ENCODE results near the gene PDCL2.

GRCh38 chr4:55610381-55610780 lies 18.3 kb upstream of the PDCL2 start:
- no peak for TF ChIP-seq CTCF (IDR thresholded peaks at IDR 0.05; ENCODE audit: control extremely low read depth in 1 of 3, insufficient read depth in 1 of 3, low read depth in 1 of 3, low read length in 3 of 3)
- no peak for TF ChIP-seq KDM1A (IDR thresholded peaks at IDR 0.05; ENCODE audit: borderline replicate concordance, low read length)
- TF ChIP-seq TCF12 (IDR thresholded peaks at IDR 0.05; ENCODE audit: low read depth, low read length), result no peak
- no peak for TF ChIP-seq JUN (IDR thresholded peaks at IDR 0.05; ENCODE audit: low read depth, low read length)
- TF ChIP-seq CHD2 (IDR thresholded peaks at IDR 0.05; ENCODE audit: low read length), result no peak
- no peak for TF ChIP-seq BRCA1 (IDR thresholded peaks at IDR 0.05; ENCODE audit: low read depth, low read length)
- TF ChIP-seq EZH2 (IDR thresholded peaks at IDR 0.05; ENCODE audit: low read depth, low read length, severe bottlenecking), result no peak
- no peak for TF ChIP-seq EP300 (IDR thresholded peaks at IDR 0.05; ENCODE audit: borderline replicate concordance in 1 of 2, low read depth in 2 of 2, low read length in 2 of 2)
- TF ChIP-seq POLR2AphosphoS5 (IDR thresholded peaks at IDR 0.05; ENCODE audit: low read depth, low read length), result no peak
- no peak for TF ChIP-seq USF2 (IDR thresholded peaks at IDR 0.05; ENCODE audit: low read length)
- no peak for TF ChIP-seq ZNF274 (IDR thresholded peaks at IDR 0.05; ENCODE audit: borderline replicate concordance, extremely low read depth, low read length)
- no peak for TF ChIP-seq YY1 (IDR thresholded peaks at IDR 0.05; ENCODE audit: low read depth, low read length)
- TF ChIP-seq POLR2A (IDR thresholded peaks at IDR 0.05; ENCODE audit: control extremely low read depth in 1 of 2, low read depth in 2 of 2, low read length in 2 of 2), result no peak

Measured in H1 (cell line).